ENCODE data around the gene VCL. TPM values are rescaled to one million over a fixed set of nuclear protein-coding genes. Genes with fewer than 3 reads are reported as not detected.
"Not testable (repeated sequence)": the region's sequence is repeated elsewhere in the genome, so short reads cannot be mapped to it uniquely, and the experiment has no call there.

The VCL gene
- polyA plus RNA-seq, 6 donors from 2014 or later: 17.1 to 27.6 (median 25.2) TPM

DNA sequence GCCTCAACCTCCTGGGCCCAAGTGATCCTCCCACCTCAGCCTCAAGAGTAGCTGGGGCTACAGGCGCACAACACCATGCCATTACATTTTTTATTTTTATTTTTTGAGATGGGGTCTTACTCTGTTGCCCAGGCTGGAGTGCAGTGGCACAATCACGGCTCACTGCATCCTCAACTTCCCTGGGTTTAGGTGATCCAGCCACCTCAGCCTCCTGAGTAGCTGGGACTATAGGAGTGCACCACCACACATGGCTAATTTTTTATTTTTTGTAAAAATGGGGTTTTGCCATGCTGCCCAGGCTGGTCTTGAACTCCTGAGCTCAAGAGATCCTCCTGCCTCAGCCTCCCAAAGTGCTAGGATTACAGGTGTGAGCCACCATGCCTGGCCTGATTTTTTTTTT is 64.1 kb downstream of the VCL start:
- peaks cover 10 to 12% of the 10 kb centered on the region in 2 donors for H3K36me3 Mint-ChIP-seq
- peak overlapping the region in 2 of 6 donors; percentile 37 to 44 for H3K27ac Mint-ChIP-seq
- ATAC-seq (ENCODE audit: low read depth in 2 of 2): not testable (repeated sequence)

GRCh38 chr10:74063256-74063655 is 65.3 kb downstream of the VCL start:
- Mint-ChIP-seq H3K36me3 (peaks cover 10 to 12% of the 10 kb centered on the region in 2 donors), H3K27me3 (no peaks in the 10 kb centered on the region), H3K4me1 (peaks cover 6 to 10% (median 9%) of the 10 kb centered on the region in 3 donors), H3K27ac (peak overlapping the region in 2 of 6 donors; percentile 26 to 47), H3K4me3 (no peak overlapping the region), H3K9me3 (peaks cover 0 to 2% (median 0%) of the 10 kb centered on the region in 7 donors)
- no peak for ATAC-seq (ENCODE audit: low read depth in 2 of 2)
- DNase-seq: no peak

More for the DNA sequence above, 64.1 kb downstream of the VCL start:
- not testable (repeated sequence) for DNase-seq, H3K9me3 Mint-ChIP-seq, H3K27me3 Mint-ChIP-seq, H3K4me3 Mint-ChIP-seq
- H3K4me1 Mint-ChIP-seq: peaks cover 15 to 17% (median 16%) of the 10 kb centered on the region in 3 donors

GRCh38 chr10:74067373-74068352 is 69.7 kb downstream of the VCL start:
- H3K27me3 Mint-ChIP-seq: no peaks in the 10 kb centered on the region
- H3K4me1 Mint-ChIP-seq: peaks cover 0 to 3% (median 0%) of the 10 kb centered on the region in 3 donors
- no peak for ATAC-seq (ENCODE audit: low read depth in 2 of 2)
- peak overlapping the region in 1 of 6 donors; percentile 5 for H3K27ac Mint-ChIP-seq
- H3K36me3 Mint-ChIP-seq: peaks cover 12 to 15% of the 10 kb centered on the region in 2 donors
- no peak for DNase-seq
- peaks cover 0 to 2% (median 0%) of the 10 kb centered on the region in 7 donors for H3K9me3 Mint-ChIP-seq
- no peak overlapping the region for H3K4me3 Mint-ChIP-seq

DNA sequence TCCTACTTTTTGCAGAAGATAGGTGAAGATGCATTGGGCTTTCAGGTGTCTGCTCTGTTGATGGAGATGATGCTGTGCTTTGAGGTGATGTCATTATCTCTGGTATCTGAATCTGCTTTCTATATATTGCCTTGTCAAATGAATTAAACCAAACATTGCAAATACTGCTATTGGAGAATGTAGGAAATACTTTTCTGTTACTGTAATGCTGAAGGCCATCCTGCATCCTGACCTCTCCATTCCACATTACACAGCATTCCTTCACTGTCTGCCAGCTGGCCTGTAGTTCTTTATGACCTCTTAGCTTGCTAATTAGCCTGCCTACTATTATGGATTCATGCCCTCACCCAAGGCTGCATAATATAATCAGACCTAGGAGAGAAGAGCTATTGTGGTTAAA is 73.2 kb downstream of the VCL start:
- no peak overlapping the region for H3K27ac Mint-ChIP-seq
- H3K4me3 Mint-ChIP-seq: no peak overlapping the region
- H3K9me3 Mint-ChIP-seq: no peaks in the 10 kb centered on the region
- peaks cover 8 to 10% of the 10 kb centered on the region in 2 donors for H3K36me3 Mint-ChIP-seq
- peaks cover 8 to 10% (median 10%) of the 10 kb centered on the region in 3 donors for H3K4me1 Mint-ChIP-seq
- no peaks in the 10 kb centered on the region for H3K27me3 Mint-ChIP-seq
- DNase-seq (no peak), ATAC-seq (ENCODE audit: low read depth in 2 of 2) (no peak)

DNA sequence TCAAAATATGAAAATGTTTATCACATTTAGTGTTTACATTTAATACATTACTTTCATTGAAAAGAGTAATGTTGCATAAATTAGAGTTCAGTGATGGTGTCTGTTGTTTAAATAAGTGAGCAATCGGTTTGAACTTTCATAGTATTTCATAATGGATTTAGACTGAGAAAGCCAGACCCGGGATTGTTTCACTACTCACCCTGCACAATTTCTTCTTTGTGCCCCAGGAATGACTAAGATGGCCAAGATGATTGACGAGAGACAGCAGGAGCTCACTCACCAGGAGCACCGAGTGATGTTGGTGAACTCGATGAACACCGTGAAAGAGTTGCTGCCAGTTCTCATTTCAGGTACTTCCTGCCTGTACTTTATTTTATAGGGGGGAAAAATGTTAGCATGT is 74.6 kb downstream of the VCL start:
- no peaks in the 10 kb centered on the region for H3K27me3 Mint-ChIP-seq
- peaks cover 8 to 10% of the 10 kb centered on the region in 2 donors for H3K36me3 Mint-ChIP-seq
- no peak for ATAC-seq (ENCODE audit: low read depth in 2 of 2)
- H3K9me3 Mint-ChIP-seq: no peaks in the 10 kb centered on the region
- no peak overlapping the region for H3K4me3 Mint-ChIP-seq
- peaks cover 8 to 13% (median 11%) of the 10 kb centered on the region in 3 donors for H3K4me1 Mint-ChIP-seq
- no peak for DNase-seq
- H3K27ac Mint-ChIP-seq: no peak overlapping the region

DNA sequence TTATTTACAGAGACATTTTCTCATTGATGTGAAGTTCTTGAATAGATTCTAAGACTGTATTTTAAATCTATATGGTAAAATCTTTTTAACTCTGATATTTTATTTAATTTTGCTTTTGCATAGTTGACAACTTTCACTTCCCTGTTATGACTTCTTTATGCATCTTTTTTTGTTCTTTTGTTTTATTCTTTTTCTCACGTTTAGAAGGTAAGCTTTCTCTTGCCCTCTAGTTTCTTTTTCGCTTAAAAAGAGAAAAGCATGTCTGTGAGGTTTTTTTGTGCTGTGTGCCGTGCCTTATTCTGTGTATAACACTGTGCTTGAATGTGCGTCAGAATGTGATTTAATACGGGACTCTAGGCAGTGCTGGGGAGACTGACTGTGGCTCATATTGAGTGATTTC is 78.0 kb downstream of the VCL start:
- Mint-ChIP-seq H3K4me1 (peaks cover 20 to 35% (median 21%) of the 10 kb centered on the region in 3 donors), H3K27ac (peak overlapping the region in 4 of 6 donors; percentile 10 to 86 (median 30)), H3K4me3 (peak overlapping the region in 1 of 8 donors; percentile 10), H3K9me3 (no peaks in the 10 kb centered on the region), H3K27me3 (no peaks in the 10 kb centered on the region), H3K36me3 (peaks cover 8 to 9% of the 10 kb centered on the region in 2 donors)
- ATAC-seq (ENCODE audit: low read depth in 2 of 2): no peak
- DNase-seq: no peak

- no peak overlapping the region for H3K27ac Mint-ChIP-seq
- no peak for DNase-seq
- H3K27me3 Mint-ChIP-seq: no peaks in the 10 kb centered on the region
- no peaks in the 10 kb centered on the region for H3K9me3 Mint-ChIP-seq
- no peak overlapping the region for H3K4me3 Mint-ChIP-seq
- no peak for ATAC-seq (ENCODE audit: low read depth in 2 of 2)
- peaks cover 25 to 38% (median 26%) of the 10 kb centered on the region in 3 donors for H3K4me1 Mint-ChIP-seq
- H3K36me3 Mint-ChIP-seq: peaks cover 5 to 8% of the 10 kb centered on the region in 2 donors
These were observed 79.0 kb downstream of the VCL start for GRCh38 chr10:74076961-74077360.

DNA sequence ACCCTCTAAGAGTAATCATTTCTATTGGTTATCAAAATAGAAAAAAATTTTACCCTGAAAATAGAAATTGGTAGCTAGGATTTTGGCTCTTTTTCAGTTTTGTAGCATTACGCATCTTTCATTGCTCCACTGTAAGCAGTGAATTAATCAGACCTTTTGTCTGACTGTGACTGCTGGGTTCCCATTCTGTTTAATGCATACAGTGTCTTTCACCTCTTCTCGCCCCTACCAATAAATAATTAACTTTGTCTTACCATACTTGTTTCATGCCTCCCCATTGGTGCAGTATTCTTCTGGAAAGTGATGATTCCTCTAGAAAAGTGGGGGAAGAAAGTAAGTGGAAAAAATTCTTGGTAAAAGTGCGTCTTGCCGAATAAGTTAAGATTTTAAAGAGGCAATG is 79.5 kb downstream of the VCL start:
- peaks cover 8% of the 10 kb centered on the region in 2 donors for H3K36me3 Mint-ChIP-seq
- DNase-seq: no peak
- no peaks in the 10 kb centered on the region for H3K27me3 Mint-ChIP-seq
- H3K27ac Mint-ChIP-seq: no peak overlapping the region
- H3K4me3 Mint-ChIP-seq: no peak overlapping the region
- ATAC-seq (ENCODE audit: low read depth in 2 of 2): no peak
- peaks cover 25 to 38% (median 26%) of the 10 kb centered on the region in 3 donors for H3K4me1 Mint-ChIP-seq
- no peaks in the 10 kb centered on the region for H3K9me3 Mint-ChIP-seq

DNA sequence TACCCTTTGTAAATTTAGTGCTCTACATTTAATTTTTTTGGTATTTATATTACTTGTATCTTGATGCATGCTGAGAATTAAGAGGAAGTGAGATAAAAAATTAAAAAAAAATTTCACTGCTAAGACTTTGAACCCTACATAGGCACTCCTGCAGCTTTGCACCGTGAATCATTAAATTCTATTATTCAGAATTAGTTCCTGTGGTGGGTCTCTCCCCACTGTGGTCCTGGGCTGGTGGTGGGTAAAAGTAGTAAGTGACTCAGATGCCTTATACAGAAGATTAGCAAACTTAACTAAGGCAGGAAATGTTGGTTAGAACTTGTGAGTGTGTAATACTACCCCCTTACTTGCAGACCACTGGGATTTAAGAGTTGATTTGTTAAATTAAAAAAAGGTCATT is 80.1 kb downstream of the VCL start:
- Mint-ChIP-seq H3K4me3 (no peak overlapping the region), H3K36me3 (peaks cover 6 to 10% of the 10 kb centered on the region in 2 donors), H3K4me1 (peaks cover 25 to 38% (median 26%) of the 10 kb centered on the region in 3 donors), H3K27ac (peak overlapping the region in 1 of 6 donors; percentile 63), H3K27me3 (no peaks in the 10 kb centered on the region), H3K9me3 (no peaks in the 10 kb centered on the region)
- no peak for DNase-seq
- peak; percentile 51 to 63 for ATAC-seq (ENCODE audit: low read depth in 2 of 2)

DNA sequence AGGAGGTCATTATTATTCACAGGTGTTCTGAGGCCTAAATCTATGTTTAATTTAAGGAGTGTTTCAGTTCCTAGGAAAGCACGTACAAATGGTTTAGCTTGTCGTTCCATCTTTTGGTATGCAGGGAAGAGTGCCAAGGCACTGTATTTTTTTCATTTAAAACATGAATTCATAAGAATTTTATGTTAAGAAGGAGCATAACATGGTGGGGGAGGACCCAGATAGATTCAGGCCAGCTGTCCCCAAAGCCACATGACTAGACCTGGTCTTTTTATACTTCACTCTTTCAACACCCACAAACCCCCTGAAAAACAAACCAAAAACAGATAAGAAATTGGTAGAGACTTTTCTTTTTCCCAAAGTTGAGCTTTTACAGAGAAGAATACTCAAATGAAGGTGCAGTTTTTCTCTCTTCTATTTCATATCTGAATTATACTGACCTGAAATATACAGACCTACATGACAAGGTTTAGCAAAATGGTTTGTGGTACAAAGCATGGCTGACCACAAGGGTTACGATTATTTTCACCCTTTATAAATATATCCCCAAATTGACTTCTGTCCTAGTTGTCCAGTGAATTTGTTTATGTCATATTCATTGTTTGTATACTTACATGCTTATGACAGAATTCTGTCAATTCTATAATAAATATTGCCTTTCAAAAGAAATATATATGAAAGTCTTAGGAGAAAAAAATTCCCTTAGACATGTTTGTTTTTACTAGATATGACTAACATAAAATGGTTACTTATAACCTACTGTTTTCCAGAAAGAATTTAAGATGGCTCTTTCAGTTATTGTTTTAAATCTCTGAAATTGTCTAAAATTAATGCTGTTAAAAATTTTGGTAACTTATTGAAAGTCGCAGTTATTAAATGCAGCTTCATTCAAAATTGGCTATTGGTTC is 81.4 kb downstream of the VCL start:
- H3K36me3 Mint-ChIP-seq: peaks cover 0 to 9% of the 10 kb centered on the region in 2 donors
- no peak overlapping the region for H3K4me3 Mint-ChIP-seq
- no peaks in the 10 kb centered on the region for H3K9me3 Mint-ChIP-seq
- DNase-seq (no peak), ATAC-seq (ENCODE audit: low read depth in 2 of 2) (no peak)
- peak overlapping the region in 2 of 6 donors; percentile 26 to 61 for H3K27ac Mint-ChIP-seq
- peaks cover 25 to 38% (median 26%) of the 10 kb centered on the region in 3 donors for H3K4me1 Mint-ChIP-seq
- H3K27me3 Mint-ChIP-seq: no peaks in the 10 kb centered on the region

- Mint-ChIP-seq H3K9me3 (no peaks in the 10 kb centered on the region), H3K36me3 (peaks cover 0 to 9% of the 10 kb centered on the region in 2 donors), H3K27me3 (no peaks in the 10 kb centered on the region), H3K4me3 (no peak overlapping the region), H3K4me1 (peaks cover 25 to 38% (median 26%) of the 10 kb centered on the region in 3 donors), H3K27ac (peak overlapping the region in 2 of 6 donors; percentile 15 to 26)
- peak; percentile 76 to 84 for ATAC-seq (ENCODE audit: low read depth in 2 of 2)
- DNase-seq: peak; percentile 25
These were observed 82.1 kb downstream of the VCL start for GRCh38 chr10:74079936-74080590.

GRCh38 chr10:74081192-74081803 is 83.4 kb downstream of the VCL start:
- Mint-ChIP-seq H3K36me3 (peaks cover 0 to 9% of the 10 kb centered on the region in 2 donors), H3K4me1 (peaks cover 15 to 27% (median 17%) of the 10 kb centered on the region in 3 donors), H3K27me3 (no peaks in the 10 kb centered on the region), H3K27ac (no peak overlapping the region), H3K4me3 (no peak overlapping the region), H3K9me3 (no peaks in the 10 kb centered on the region)
- DNase-seq (peak; percentile 38), ATAC-seq (ENCODE audit: low read depth in 2 of 2) (peak in 1 of 2 donors; percentile 51)
